GM10266 (cell line): Measurements from ENCODE around the gene HTRA2.

ENCODE experiments used
- DNase-seq: peaks from one replicate; pipeline ENCODE4 v3.0.0; 2012; ENCODE audit errors: extremely low spot score
- CTCF ChIP-seq: IDR thresholded peaks from 2 replicates; pipeline ENCODE4 v1.5.1; 2012; ENCODE audit warnings: mild to moderate bottlenecking, low read depth; ENCODE audit not compliant: control insufficient read depth, insufficient read depth; ENCODE audit errors: missing control alignments

HTRA2 gene

GRCh38 chr2:74578408-74578807 lies 48.7 kb downstream of the HTRA2 start:
- DNase-seq: no peak
- TF ChIP-seq CTCF: no peak

- TF ChIP-seq CTCF: no peak
- no peak for DNase-seq
Observed at GRCh38 chr2:74581463-74581862, 51.7 kb downstream of the HTRA2 start.

GRCh38 chr2:74582184-74582583 lies 52.5 kb downstream of the HTRA2 start:
- DNase-seq: no peak
- TF ChIP-seq CTCF: no peak
